IgD-negative memory B cell (primary cell): ENCODE measurements around the gene LRRC45. TPM values are rescaled to one million over a fixed set of nuclear protein-coding genes. Genes with fewer than 3 reads are reported as not detected.

Experiments
- H3K27ac Mint-ChIP-seq, 3 donors: one replicate each; pipeline ENCODE4 v1.8.0; 2020 to 2022; ENCODE audit warnings: mild to moderate bottlenecking in 3 of 3, mixed read lengths in 3 of 3, moderate library complexity in 1 of 3
- H3K27me3 Mint-ChIP-seq: one replicate; pipeline ENCODE4 v1.8.0; 2021; ENCODE audit warnings: mixed read lengths
- H3K36me3 Mint-ChIP-seq: one replicate; pipeline ENCODE4 v1.8.0; 2020; ENCODE audit warnings: mild to moderate bottlenecking, mixed read lengths
- H3K4me1 Mint-ChIP-seq, 3 donors: one replicate each; pipeline ENCODE4 v1.8.0; 2020 to 2022; ENCODE audit warnings: mixed read lengths in 3 of 3, mild to moderate bottlenecking in 1 of 3
- H3K4me3 Mint-ChIP-seq, 4 donors: one replicate each; pipeline ENCODE4 v1.8.0; 2020 to 2022; ENCODE audit warnings: mild to moderate bottlenecking in 4 of 4, mixed read lengths in 4 of 4, moderate library complexity in 3 of 4
- H3K9me3 Mint-ChIP-seq, 3 donors: one replicate each; pipeline ENCODE4 v1.8.0; 2020 to 2021; ENCODE audit warnings: mixed read lengths in 3 of 3, mild to moderate bottlenecking in 1 of 3
- polyA plus RNA-seq: library from polyadenylated mRNA; unstranded; fragments of 300-500 nt; fragmentation: Illumina TruSeq; gene quantifications from one replicate; pipeline ENCODE4 v1.2.3, GENCODE V29; 2021

The LRRC45 gene
- polyA plus RNA-seq, 1 donor from 2014 or later = 5.3 TPM

GRCh38 chr17:82051776-82052637 is 28.9 kb downstream of the LRRC45 start, which contains the start of the genes GPS1 and RFNG:
TSS of gene GPS1 (plus strand) at chr17:82051898. CDS start at chr17:82051932, 34 bp downstream.
TSS of gene RFNG (minus strand) at chr17:82051811. CDS start at chr17:82051766, 45 bp downstream.
- H3K9me3 Mint-ChIP-seq = no peaks in the 10 kb centered on the region
- peak within 1 kb of the TSS in 1 of 3 donors; percentile 82 for H3K27ac Mint-ChIP-seq
- peak within 1 kb of the TSS; percentile 75 to 91 (median 84) for H3K4me3 Mint-ChIP-seq
- peaks cover 0 to 5% (median 3%) of the 10 kb centered on the region in 3 donors for H3K4me1 Mint-ChIP-seq
- no peaks in the 10 kb centered on the region for H3K36me3 Mint-ChIP-seq
- H3K27me3 Mint-ChIP-seq = no peaks in the 10 kb centered on the region

- Mint-ChIP-seq H3K36me3 (no peaks in the 10 kb centered on the region), H3K4me1 (peaks cover 0 to 5% (median 3%) of the 10 kb centered on the region in 3 donors), H3K27ac (no peak overlapping the region)
Observed at GRCh38 chr17:82052638-82053059, 29.5 kb downstream of the LRRC45 start.

DNA sequence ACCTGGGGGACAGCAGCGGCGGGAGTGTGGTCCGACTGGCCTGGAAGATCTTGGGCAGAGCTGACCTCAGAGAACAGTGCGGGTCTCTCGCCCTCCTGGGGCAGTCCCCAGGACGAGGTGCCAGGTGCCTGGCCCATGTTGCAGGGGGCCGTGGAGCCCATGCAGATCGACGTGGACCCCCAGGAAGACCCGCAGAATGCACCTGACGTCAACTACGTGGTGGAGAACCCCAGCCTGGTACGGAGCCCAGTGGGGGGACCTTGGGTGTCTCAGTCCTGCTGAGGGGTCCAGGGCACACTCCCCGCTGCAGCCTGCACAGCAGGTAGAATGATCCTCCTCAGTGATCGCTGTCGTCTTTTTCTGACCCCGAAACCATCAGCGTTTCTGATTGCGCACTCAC is 30.0 kb downstream of the LRRC45 start:
- Mint-ChIP-seq H3K27me3 (no peaks in the 10 kb centered on the region), H3K4me3 (peak overlapping the region; percentile 75 to 84 (median 79)), H3K36me3 (no peaks in the 10 kb centered on the region), H3K9me3 (no peaks in the 10 kb centered on the region), H3K4me1 (peaks cover 0 to 5% (median 3%) of the 10 kb centered on the region in 3 donors), H3K27ac (peak overlapping the region in 1 of 3 donors; percentile 51)

More at GRCh38 chr17:82052638-82053059, 29.5 kb downstream of the LRRC45 start:
- H3K4me3 Mint-ChIP-seq = peak overlapping the region; percentile 75 to 84 (median 79)
- no peaks in the 10 kb centered on the region for H3K27me3 Mint-ChIP-seq
- no peaks in the 10 kb centered on the region for H3K9me3 Mint-ChIP-seq

DNA sequence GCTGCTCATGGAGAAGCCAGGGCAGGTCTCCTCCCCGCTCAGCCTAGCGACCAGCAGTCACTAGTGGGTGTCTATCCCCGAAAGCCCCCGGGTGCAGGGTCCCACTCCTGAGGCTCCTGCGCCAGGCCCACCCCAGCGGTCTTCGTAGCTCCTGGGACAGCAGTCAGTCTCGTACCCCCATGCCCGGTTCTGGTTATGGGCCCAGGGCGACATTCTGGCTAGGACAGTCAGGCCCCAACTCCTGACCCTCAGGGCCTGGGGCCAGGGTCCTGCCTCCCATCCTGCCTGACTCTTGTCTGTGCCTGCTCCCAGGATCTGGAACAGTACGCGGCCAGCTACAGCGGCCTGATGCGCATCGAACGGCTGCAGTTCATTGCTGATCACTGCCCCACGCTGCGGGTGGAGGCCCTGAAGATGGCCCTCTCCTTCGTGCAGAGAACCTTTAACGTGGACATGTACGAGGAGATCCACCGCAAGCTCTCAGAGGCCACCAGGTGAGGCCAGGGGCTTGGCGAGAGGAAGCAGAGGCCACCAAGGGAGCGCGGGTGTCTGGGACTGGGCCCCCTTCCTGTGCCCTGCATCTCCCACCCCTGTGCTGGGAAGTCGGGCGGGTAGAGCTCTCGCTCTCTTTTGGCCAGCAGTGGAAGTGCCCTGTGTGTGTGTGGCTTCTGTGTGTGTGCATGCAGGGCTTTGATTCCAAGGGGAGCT is 30.6 kb downstream of the LRRC45 start:
- Mint-ChIP-seq H3K27me3 (no peaks in the 10 kb centered on the region), H3K4me1 (peaks cover 0 to 5% (median 3%) of the 10 kb centered on the region in 3 donors), H3K9me3 (no peaks in the 10 kb centered on the region), H3K27ac (peak overlapping the region in 1 of 3 donors; percentile 51), H3K36me3 (no peaks in the 10 kb centered on the region), H3K4me3 (peak overlapping the region; percentile 75 to 84 (median 79))

- no peaks in the 10 kb centered on the region for H3K36me3 Mint-ChIP-seq
- peaks cover 0 to 5% (median 3%) of the 10 kb centered on the region in 3 donors for H3K4me1 Mint-ChIP-seq
- H3K4me3 Mint-ChIP-seq = peak overlapping the region in 2 of 4 donors; percentile 54 to 75
- H3K27me3 Mint-ChIP-seq = no peaks in the 10 kb centered on the region
- no peaks in the 10 kb centered on the region for H3K9me3 Mint-ChIP-seq
- no peak overlapping the region for H3K27ac Mint-ChIP-seq
Observed at GRCh38 chr17:82054351-82055022, 31.4 kb downstream of the LRRC45 start.

DNA sequence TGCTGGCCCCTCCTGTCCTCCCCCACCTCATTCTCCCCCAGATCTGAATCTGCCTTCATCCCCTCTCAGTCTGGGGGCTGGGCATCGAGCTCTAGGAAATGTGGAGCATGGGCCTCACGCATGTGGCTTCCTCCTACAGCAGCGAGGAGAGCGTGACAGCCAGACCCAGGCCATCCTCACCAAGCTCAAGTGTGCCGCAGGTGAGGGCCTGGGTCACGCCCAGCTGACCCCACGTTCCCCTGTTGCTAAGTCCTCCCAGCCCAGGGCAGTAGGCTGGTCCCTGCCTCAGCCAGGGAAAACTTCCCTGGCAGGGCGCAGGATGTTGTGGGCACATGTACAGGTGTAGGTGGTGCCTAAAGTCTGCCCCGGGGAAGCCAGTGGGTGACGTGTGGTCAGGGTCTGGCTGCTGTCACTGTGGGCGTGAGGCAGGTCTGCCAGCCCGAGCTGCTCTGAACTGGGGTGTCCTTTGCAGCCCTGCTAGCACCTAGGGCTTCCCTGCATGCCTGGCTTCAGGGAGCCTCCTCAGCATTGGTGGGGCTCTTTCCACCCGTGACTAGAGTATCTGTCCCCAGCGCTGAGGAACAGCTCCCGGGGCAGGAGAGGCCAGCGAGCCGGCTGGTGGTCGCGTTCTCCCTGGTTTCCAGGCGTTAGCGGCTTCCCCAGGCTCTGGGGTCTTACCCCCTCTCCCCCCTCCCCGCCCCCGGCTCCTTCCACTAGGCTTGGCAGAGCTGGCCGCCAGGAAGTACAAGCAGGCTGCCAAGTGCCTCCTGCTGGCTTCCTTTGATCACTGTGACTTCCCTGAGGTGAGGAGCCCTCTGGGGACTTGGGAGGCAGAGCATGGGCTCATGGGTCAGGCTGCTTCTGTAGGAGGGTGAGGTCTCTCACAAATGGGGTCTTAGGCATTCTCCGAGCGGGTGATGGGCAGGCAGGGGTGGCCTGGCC is 32.2 kb downstream of the LRRC45 start:
- Mint-ChIP-seq H3K4me3 (peak overlapping the region in 1 of 4 donors; percentile 29), H3K9me3 (no peaks in the 10 kb centered on the region), H3K27ac (no peak overlapping the region), H3K36me3 (no peaks in the 10 kb centered on the region), H3K27me3 (no peaks in the 10 kb centered on the region), H3K4me1 (peaks cover 0 to 5% (median 3%) of the 10 kb centered on the region in 3 donors)

DNA sequence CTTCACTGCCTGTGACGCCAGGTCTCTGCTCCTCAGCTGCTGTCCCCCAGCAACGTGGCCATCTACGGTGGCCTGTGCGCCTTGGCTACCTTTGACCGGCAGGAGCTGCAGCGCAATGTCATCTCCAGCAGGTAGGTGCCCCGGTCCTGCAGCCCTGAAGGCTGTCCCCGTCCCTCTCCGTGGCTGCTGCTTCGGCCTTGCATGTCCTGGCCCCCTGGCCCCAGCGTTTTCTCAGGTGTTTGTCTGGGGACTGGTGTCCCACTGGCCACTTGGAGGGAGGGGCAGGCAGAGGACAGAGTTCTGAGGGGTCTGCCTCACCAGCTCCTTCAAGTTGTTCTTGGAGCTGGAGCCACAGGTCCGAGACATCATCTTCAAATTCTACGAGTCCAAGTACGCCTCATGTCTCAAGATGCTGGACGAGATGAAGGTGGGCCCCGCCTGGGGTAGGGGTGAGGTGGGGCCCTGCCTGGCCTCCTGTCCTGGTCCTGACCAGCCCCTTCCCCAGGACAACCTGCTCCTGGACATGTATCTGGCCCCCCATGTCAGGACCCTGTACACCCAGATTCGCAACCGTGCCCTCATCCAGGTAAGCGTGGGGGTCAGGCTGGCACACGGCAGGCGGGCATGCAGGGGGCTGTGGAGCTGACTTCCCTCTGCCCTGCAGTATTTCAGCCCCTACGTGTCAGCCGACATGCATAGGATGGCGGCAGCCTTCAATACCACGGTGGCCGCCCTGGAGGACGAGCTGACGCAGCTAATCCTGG is 33.0 kb downstream of the LRRC45 start:
- peaks cover 0 to 5% (median 0%) of the 10 kb centered on the region in 3 donors for H3K4me1 Mint-ChIP-seq
- H3K27ac Mint-ChIP-seq = no peak overlapping the region
- H3K27me3 Mint-ChIP-seq = no peaks in the 10 kb centered on the region
- no peaks in the 10 kb centered on the region for H3K36me3 Mint-ChIP-seq
- no peaks in the 10 kb centered on the region for H3K9me3 Mint-ChIP-seq
- peak overlapping the region in 1 of 4 donors; percentile 17 for H3K4me3 Mint-ChIP-seq

GRCh38 chr17:82056729-82057621 is 33.9 kb downstream of the LRRC45 start:
- no peaks in the 10 kb centered on the region for H3K27me3 Mint-ChIP-seq

DNA sequence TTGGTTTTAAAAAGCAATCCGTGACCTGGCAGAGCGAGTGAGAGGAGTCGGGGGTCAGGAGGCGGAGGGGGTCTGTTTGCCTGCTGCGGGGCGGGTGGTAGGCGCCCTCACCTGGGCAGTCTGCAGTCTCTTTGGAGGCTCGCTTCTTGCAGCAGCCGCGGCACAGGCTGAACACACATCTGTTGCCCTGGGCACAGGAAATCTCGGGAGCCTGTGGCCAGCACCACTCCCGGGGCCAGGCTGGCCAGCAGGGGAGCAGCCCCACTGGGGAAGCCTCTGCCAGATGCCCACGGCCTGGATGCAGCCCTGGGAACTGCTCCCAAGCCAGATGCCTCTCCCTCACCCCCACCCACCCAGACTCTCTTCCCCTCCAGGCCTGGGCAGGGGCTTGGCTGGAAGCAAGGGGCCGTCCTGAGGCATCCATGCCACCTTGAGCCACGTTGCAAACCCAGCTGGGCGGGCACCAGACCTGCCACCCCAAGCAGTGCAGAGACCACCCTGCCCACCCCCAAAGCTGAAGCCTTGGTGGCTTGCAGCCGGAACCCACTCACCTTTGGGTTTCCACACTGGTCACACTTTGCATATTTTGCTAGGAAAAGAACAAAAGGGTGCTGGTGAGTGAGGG is 35.2 kb downstream of the LRRC45 start:
- H3K4me1 Mint-ChIP-seq = peaks cover 0 to 1% (median 0%) of the 10 kb centered on the region in 3 donors
- H3K27me3 Mint-ChIP-seq = no peaks in the 10 kb centered on the region
- no peaks in the 10 kb centered on the region for H3K36me3 Mint-ChIP-seq
- no peak overlapping the region for H3K27ac Mint-ChIP-seq
- peak overlapping the region in 1 of 4 donors; percentile 57 for H3K4me3 Mint-ChIP-seq
- H3K9me3 Mint-ChIP-seq = no peaks in the 10 kb centered on the region

More at GRCh38 chr17:82056729-82057621, 33.9 kb downstream of the LRRC45 start:
- Mint-ChIP-seq H3K9me3 (no peaks in the 10 kb centered on the region), H3K27ac (no peak overlapping the region), H3K4me3 (no peak overlapping the region), H3K36me3 (no peaks in the 10 kb centered on the region), H3K4me1 (peaks cover 0 to 5% (median 0%) of the 10 kb centered on the region in 3 donors)

GRCh38 chr17:82058855-82059249 is 35.7 kb downstream of the LRRC45 start:
- Mint-ChIP-seq H3K4me3 (no peak overlapping the region), H3K36me3 (no peaks in the 10 kb centered on the region), H3K9me3 (no peaks in the 10 kb centered on the region), H3K4me1 (peaks cover 0 to 1% (median 0%) of the 10 kb centered on the region in 3 donors), H3K27ac (no peak overlapping the region), H3K27me3 (no peaks in the 10 kb centered on the region)

DNA sequence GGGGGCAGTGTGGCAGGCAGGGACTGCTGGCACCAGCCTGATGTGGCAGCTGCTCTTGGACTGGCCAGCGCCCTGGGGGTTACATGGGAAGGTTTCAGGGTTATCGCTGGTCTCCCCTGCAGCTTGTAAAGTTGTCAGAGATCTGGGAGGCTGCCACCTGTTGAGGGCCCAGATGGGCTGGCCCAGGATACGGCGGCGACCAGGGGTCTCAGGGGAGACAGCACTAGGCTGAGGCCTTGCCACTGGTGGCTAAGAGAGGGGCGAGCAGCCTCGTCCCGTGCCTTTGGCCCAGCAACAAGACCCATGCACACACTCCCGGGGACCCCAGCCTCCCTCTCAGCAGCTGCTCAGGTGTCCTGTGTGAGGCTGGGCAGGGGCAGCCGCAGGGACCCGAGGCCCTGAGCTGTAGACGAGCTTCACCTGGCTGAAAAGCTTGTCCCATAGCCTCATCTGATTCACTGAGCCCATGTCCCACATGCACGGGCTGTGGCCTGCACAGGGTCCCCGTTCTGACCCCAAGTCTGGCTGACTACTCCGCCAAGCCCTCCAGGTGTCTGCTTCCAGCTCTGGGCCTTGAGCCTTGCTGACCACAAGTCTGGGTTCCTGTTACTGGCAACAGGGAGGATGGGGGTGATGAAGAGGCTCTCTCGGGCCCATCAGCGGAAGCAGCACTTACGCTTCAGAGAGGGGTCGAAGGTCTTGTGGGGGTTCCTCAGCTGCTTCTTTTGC is 36.3 kb downstream of the LRRC45 start:
- no peak overlapping the region for H3K27ac Mint-ChIP-seq
- H3K9me3 Mint-ChIP-seq = no peaks in the 10 kb centered on the region

More for the DNA sequence above, 36.3 kb downstream of the LRRC45 start:
- H3K4me1 Mint-ChIP-seq = peaks cover 0 to 4% (median 1%) of the 10 kb centered on the region in 3 donors
- no peaks in the 10 kb centered on the region for H3K27me3 Mint-ChIP-seq
- no peak overlapping the region for H3K4me3 Mint-ChIP-seq
- no peaks in the 10 kb centered on the region for H3K36me3 Mint-ChIP-seq
